AG04450 (cell line): ENCODE measurements around the gene ZNF354C. TPM values are rescaled to one million over a fixed set of nuclear protein-coding genes. Genes with fewer than 3 reads are reported as not detected.

ENCODE experiments used
- CTCF ChIA-PET: fragments of 300-600, 350-600 bp; formaldehyde crosslinking; extraction: SDS; loops from one replicate; lab custom pipeline; 2022; ENCODE audit warnings: antibody characterized with exemption, inconsistent platforms; lab: Charles Lee
- POLR2A ChIA-PET: fragments of 350-600 bp; formaldehyde crosslinking; extraction: SDS; loops from one replicate; lab custom pipeline; 2021; ENCODE audit warnings: antibody characterized with exemption, inconsistent platforms; lab: Yijun Ruan, JAX
- DNase-seq: peaks from one replicate; pipeline ENCODE4 v3.0.0-alpha.2; 2011; ENCODE audit warnings: low read depth, low spot score
- H3K27ac ChIP-seq: one replicate; pipeline ENCODE4 v1.5.1; 2012; ENCODE audit warnings: low read depth, low read length, control low read depth
- H3K27me3 ChIP-seq: one replicate; pipeline ENCODE4 v1.6.0; 2012; ENCODE audit warnings: low read length; ENCODE audit not compliant: control insufficient read depth, insufficient read depth
- H3K4me3 ChIP-seq: 2 replicates; pipeline ENCODE4 v1.5.1; 2011; ENCODE audit warnings: mild to moderate bottlenecking, low read depth, low read length, control low read depth
- H3K9me3 ChIP-seq: 2 replicates; pipeline ENCODE4 v1.5.1; 2012; ENCODE audit warnings: low read length; ENCODE audit not compliant: control insufficient read depth, insufficient read depth
- polyA plus RNA-seq: library from polyadenylated mRNA; depleted of rRNA; stranded (reverse); fragments of >200 nt; gene quantifications from 2 replicates; pipeline ENCODE4 v1.2.3, GENCODE V29; 2011; rRNA removed
- TF ChIP-seq, protein P1 (sequence below): IDR thresholded peaks from 2 replicates; pipeline ENCODE4 v1.5.1; 2011; ENCODE audit warnings: low read depth, low read length, control low read depth, inconsistent platforms

Gene ZNF354C
- polyA plus RNA-seq, 1 experiment: 5.1 TPM

DNA sequence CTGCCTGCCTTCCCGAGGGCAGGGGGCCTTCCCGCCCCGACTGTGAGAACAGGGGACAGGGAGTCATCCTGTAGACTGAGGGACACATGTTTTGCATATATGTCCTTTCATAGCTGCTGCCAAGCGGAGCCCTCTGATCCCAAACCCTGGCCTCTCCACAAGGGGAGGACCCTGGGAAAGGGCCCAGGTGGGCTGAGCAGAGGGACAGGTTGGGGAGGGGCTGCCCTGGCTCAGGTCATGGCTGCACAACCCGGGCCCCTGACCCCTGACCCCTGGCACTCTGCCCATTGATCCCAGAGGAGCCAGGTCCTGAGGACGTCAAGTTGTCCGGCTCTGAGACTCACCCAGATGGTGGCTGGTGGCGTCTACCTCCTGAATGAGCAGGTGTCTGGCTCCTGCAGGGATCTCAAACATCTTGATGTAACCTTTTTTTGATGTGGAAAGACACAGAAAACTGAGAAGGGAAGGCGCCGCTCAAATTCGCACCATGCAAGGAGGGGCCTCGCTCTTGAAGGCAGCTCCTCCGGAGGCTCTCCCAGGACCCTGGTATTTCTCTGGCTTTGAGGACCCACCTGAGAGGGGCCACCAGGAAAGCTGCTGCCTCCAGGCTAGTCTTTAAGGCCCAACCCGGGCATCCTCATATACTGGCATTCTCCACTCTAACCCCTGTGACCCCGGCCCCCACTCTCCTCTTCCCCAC is 71.9 kb downstream of the ZNF354C start:
- Histone ChIP-seq H3K27ac (no peak overlapping the region), H3K27me3 (no peaks in the 10 kb centered on the region), H3K9me3 (peaks cover 55% of the 10 kb centered on the region), H3K4me3 (no peak overlapping the region)
- ChIA-PET POLR2A (interaction anchor here (0.7 kb wide), 1 partner anchor 11 kb away, joined by 5 read pairs; no protein-coding TSS in a partner anchor), CTCF (no interaction called here)
- TF ChIP-seq, protein P1, sequence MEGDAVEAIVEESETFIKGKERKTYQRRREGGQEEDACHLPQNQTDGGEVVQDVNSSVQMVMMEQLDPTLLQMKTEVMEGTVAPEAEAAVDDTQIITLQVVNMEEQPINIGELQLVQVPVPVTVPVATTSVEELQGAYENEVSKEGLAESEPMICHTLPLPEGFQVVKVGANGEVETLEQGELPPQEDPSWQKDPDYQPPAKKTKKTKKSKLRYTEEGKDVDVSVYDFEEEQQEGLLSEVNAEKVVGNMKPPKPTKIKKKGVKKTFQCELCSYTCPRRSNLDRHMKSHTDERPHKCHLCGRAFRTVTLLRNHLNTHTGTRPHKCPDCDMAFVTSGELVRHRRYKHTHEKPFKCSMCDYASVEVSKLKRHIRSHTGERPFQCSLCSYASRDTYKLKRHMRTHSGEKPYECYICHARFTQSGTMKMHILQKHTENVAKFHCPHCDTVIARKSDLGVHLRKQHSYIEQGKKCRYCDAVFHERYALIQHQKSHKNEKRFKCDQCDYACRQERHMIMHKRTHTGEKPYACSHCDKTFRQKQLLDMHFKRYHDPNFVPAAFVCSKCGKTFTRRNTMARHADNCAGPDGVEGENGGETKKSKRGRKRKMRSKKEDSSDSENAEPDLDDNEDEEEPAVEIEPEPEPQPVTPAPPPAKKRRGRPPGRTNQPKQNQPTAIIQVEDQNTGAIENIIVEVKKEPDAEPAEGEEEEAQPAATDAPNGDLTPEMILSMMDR: no peak
- no peak for DNase-seq

DNA sequence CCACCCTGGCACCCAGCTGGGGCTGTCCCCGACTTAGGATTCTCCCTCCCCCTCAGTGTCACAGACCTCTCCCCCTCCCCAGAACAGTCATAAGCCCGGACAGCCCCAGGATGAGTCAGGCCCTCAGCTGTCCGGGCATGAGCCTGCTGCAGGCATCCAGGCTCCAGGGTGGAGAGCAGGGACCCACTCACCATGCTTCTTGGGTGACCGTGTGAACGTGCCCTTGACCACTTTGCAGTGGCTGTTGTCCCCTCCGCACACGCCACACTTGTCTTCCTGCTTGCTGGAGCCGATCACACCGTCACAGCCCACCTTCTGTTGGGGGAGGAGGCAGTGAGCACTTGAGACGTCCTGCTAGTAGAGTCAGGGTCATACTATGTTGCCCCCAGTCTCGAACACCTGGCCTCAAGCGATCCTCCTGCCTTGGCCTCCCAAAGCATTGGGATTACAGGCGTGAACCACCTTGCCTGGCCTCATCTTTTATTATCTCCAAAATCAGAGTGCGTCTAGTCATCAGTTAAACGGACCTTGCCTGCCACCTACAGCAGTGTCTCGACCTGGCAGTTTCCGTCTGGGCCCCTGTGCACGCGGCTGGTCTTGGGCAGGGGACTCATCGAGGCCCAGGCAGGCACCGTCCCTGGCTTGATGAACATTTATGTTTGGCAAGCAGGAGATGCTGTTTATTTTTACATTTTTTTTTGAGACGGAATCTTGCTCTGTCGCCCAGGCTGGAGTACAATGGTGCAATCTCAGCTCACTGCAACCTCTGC is 72.6 kb downstream of the ZNF354C start:
- ChIA-PET POLR2A (interaction anchor here (0.7 kb wide), 1 partner anchor 10 kb away, joined by 5 read pairs; no protein-coding TSS in a partner anchor), CTCF (no interaction called here)
- DNase-seq: no peak
- Histone ChIP-seq H3K4me3 (no peak overlapping the region), H3K27me3 (no peaks in the 10 kb centered on the region), H3K27ac (no peak overlapping the region), H3K9me3 (peaks cover 55% of the 10 kb centered on the region)
- TF ChIP-seq, protein P1: no peak

Other genes starting within 250 kb of the ZNF354C start
- 5.3 and 7.4 TPM in 2 replicates for gene ZNF354B, start 200.4 kb upstream of the ZNF354C start, polyA plus RNA-seq
- 0.33 and 0.62 TPM in 2 replicates for gene ZFP2, start 164.5 kb upstream of the ZNF354C start, polyA plus RNA-seq
- 0.57 and 0.78 TPM in 2 replicates for gene ZNF454, start 119.2 kb upstream of the ZNF354C start, polyA plus RNA-seq
- not detected in 2 replicates for gene GRM6, start 65.1 kb upstream of the ZNF354C start, polyA plus RNA-seq
- 1.9 and 3.1 TPM in 2 replicates for gene ZNF879, start 36.6 kb upstream of the ZNF354C start, polyA plus RNA-seq